GM12873 (cell line): ENCODE results near the gene PLEKHN1.

ENCODE experiments used
- CTCF ChIP-seq: IDR thresholded peaks from 2 replicates; pipeline ENCODE4 v1.5.1; 2012; ENCODE audit warnings: low read depth, mild to moderate bottlenecking, moderate library complexity, low read length, control low read depth; ENCODE audit not compliant: insufficient read depth; ENCODE audit errors: missing control alignments

The PLEKHN1 gene

DNA sequence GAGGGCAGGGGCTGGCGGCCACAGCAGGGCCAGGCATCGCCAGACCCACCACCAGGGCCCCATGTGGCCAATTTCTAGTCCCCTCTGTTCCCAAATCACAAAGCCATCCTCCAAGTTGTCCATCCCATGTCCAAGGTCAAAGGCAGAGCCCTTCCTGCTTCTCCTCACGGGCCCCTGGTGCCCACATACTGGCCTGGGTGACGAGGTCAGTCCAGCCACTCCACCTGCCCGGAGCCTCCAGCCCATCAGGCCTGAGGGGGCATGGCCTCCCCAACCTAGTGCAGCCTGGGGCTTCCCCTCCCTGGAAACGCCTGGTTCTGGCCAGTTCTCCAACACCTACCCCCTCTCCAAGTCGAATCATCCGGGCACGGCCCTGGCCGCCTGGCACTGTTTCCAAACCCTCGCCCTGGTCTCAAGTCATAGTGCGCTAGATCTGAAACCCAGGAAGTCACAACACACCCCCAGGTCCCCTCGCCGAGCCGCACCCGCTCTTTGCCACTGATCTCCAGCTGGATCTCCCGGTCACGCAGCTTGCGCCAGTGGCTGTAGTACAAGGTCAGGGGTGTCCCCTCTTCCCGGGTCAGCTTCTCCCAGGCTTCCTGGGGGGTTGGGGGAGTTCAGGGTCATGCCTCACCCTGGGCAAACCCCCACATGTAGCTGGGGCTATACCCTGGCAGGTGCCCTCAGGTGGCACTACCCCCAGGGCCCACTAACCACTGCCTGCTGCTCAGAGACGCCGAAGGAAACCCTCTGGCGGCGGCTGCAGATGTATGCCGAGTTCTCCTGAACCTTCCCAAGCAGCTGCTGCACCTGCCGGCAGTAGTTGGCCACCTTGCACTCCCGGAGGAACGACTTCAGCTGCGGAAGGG is 20.4 kb upstream of the PLEKHN1 start:
- TF ChIP-seq CTCF = no peak

DNA sequence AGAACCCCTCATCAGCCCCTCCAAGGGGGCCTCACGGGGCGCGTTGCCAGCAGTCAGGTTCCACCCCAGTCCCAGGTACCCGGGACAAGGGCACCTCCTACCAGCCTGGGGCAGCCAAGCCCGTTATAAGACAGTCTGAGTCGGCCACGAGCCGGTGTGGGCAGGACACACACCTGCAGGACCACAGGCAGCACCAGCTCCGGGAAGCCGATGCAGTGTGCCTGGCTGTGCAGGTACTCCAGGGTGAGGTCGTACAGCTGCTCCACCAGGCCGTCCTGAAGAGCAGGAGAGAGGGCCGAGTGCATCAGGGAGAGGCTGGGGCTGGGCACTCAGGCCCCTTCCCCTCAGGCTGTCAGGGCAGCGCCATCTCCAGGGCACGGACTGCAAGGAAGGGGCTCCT is 18.3 kb upstream of the PLEKHN1 start:
- TF ChIP-seq CTCF = no peak

- TF ChIP-seq CTCF = no peak
Measured at GRCh38 chr1:950268-950667, 16.0 kb upstream of the PLEKHN1 start.

DNA sequence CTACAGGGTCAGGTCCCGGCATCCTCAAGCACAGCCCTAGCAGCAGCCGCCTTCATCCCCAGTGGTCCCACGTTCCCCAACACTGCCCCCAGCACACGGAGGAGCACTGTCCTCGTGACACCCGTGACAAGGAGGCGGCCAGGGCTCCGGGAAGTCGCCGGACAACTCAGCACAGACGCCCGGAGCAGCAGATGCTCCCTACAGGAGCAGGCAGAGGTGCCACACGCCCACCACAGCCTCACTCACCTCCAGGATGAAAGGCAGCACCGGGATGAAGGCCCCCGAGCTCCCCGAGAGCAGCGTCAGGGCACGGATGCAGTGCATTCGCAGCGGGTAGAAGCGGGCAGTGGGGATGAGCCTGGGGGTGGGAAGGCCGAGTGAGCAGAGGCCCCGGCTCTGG is 15.4 kb upstream of the PLEKHN1 start:
- TF ChIP-seq CTCF = no peak

- peak; percentile 12 for TF ChIP-seq CTCF
Measured at GRCh38 chr1:951364-951763, 14.9 kb upstream of the PLEKHN1 start.

- no peak for TF ChIP-seq CTCF
Measured at GRCh38 chr1:952201-952600, 14.1 kb upstream of the PLEKHN1 start.

DNA sequence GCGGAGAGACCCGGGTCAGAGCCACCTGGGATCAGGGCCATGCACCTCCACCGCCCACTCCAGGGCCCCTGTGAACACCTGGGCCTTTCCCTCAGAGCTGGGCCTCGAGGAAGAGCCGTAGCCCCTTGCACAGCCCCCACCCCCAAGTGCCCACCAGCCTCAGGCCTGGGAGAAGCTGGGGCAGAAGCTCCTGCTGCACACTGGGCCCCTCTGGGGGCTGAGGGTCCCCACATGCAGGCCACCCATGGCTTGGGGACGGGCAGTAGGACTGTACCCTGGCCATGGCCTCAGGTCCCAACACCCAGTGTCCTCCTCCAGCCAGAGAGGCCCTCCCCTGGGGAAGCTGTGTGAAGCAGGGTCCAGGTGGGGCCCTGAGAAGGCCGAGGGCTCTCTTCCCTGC is 13.7 kb upstream of the PLEKHN1 start:
- TF ChIP-seq CTCF = no peak
